A549 (cell line): ENCODE measurements around the gene CGN. TPM values are rescaled to one million over a fixed set of nuclear protein-coding genes. Genes with fewer than 3 reads are reported as not detected.

ENCODE experiments used
- ATAC-seq, 2 experiments: fragments of 200-7000 bp in 1 of 2; fragments of >200 bp in 1 of 2; cut with Nextera tagmentation in 1 of 2; cut with Tn5 transposase in 1 of 2; 3 replicates each; pipeline versions ENCODE4 v1.8.0 to v1.9.1; 2018 to 2020; ENCODE audit warnings: mild to moderate bottlenecking in 1 of 2, moderate library complexity in 1 of 2
- CTCF ChIA-PET: fragments of 300-600 bp; sonication (Branson Sonifier 250); formaldehyde crosslinking; extraction: SDS; loops from one replicate; lab custom pipeline; 2021; ENCODE audit warnings: antibody characterized with exemption, inconsistent platforms; lab: Yijun Ruan, JAX
- POLR2A ChIA-PET: fragments of 350-600 bp; formaldehyde crosslinking; extraction: SDS; loops from one replicate; lab custom pipeline; 2021; ENCODE audit warnings: antibody characterized with exemption, inconsistent platforms; lab: Yijun Ruan, JAX
- DNase-seq, 2 experiments: peaks; one replicate each; pipeline versions ENCODE4 v3.0.0 to v3.0.0-alpha.2; 2011 to 2016; ENCODE audit warnings: low read depth in 1 of 2, low spot score in 1 of 2
- FAIRE-seq: peaks from 2 replicates; lab custom pipeline; 2011; peaks lifted over from hg19 to GRCh38; lab: Jason Lieb, UNC
- H3K27ac ChIP-seq, 2 experiments: fragments of >200 bp; sonication (Bioruptor Twin); formaldehyde crosslinking; 3 replicates each; pipeline ENCODE4 v1.5.1; 2016 to 2017
- H3K4me1 ChIP-seq: fragments of >200 bp; sonication (Bioruptor Twin); formaldehyde crosslinking; 3 replicates; pipeline ENCODE4 v1.6.1; 2016
- H3K4me2 ChIP-seq: fragments of >200 bp; sonication (Bioruptor Twin); formaldehyde crosslinking; 3 replicates; pipeline ENCODE4 v1.6.1; 2016
- H3K4me3 ChIP-seq: fragments of >200 bp; sonication (Bioruptor Twin); formaldehyde crosslinking; 3 replicates; pipeline ENCODE4 v1.5.1; 2016
- H3K9me3 ChIP-seq: fragments of >200 bp; sonication (Bioruptor Twin); formaldehyde crosslinking; 3 replicates; pipeline ENCODE4 v1.6.1; 2016
- BHLHE40 ChIP-seq: IDR thresholded peaks from 2 replicates; pipeline ENCODE4 v1.6.1; 2012; ENCODE audit warnings: low read depth, low read length, inconsistent platforms
- CBX8 ChIP-seq: fragments of 200-600 bp; sonication (generic); IDR thresholded peaks from 2 replicates; pipeline ENCODE4 v1.6.1; 2016
- EHMT2 ChIP-seq: fragments of 200-600 bp; sonication (generic); IDR thresholded peaks from 2 replicates; pipeline ENCODE4 v1.6.1; 2016; ENCODE audit warnings: antibody characterized with exemption, low read depth, mild to moderate bottlenecking, moderate library complexity
- EP300 ChIP-seq, 2 experiments: fragments of >200 bp; sonication (Bioruptor Twin); formaldehyde crosslinking; IDR thresholded peaks; 2 replicates in 1 of 2; 3 replicates in 1 of 2; pipeline ENCODE4 v1.6.1; 2016 to 2017
- FOSB ChIP-seq: fragments of 250-450 bp; sonication (Bioruptor Pico); IDR thresholded peaks from 2 replicates; pipeline ENCODE4 v1.5.0; 2020; ENCODE audit warnings: mild to moderate bottlenecking, moderate library complexity
- FOSL2 ChIP-seq, 2 experiments: fragments of 450-650 bp in 1 of 2; fragments of >200 bp in 1 of 2; sonication (Bioruptor Twin) in 1 of 2; formaldehyde crosslinking; IDR thresholded peaks; 2 replicates each; pipeline versions ENCODE4 v1.5.0 to v1.6.1; 2016 to 2020; ENCODE audit warnings: mild to moderate bottlenecking in 1 of 2, moderate library complexity in 1 of 2
- HEYL ChIP-seq: fragments of 250-450 bp; sonication (Bioruptor Pico); IDR thresholded peaks from 2 replicates; pipeline ENCODE4 v1.8.0; 2021; ENCODE audit warnings: mild to moderate bottlenecking, moderate library complexity
- JUN ChIP-seq, 2 experiments: fragments of >200 bp; sonication (Bioruptor Twin); formaldehyde crosslinking; IDR thresholded peaks; 2 replicates in 1 of 2; 3 replicates in 1 of 2; pipeline ENCODE4 v1.6.1; 2016 to 2017
- MAFK ChIP-seq: fragments of 450-650 bp; IDR thresholded peaks from 2 replicates; pipeline ENCODE4 v1.6.1; 2014; ENCODE audit not compliant: partially characterized antibody
- MAZ ChIP-seq: fragments of 150-350 bp; IDR thresholded peaks from 2 replicates; pipeline ENCODE4 v1.6.1; 2014; ENCODE audit warnings: antibody characterized with exemption, low read depth, low read length, borderline replicate concordance
- NFE2L2 ChIP-seq: fragments of 150-350 bp; conservative IDR thresholded peaks from 2 replicates; pipeline ENCODE4 v1.6.1; 2014; ENCODE audit warnings: low read length
- NPAS2 ChIP-seq: fragments of 250-450 bp; sonication (Bioruptor Pico); IDR thresholded peaks from 2 replicates; pipeline ENCODE4 v1.8.0; 2022; ENCODE audit warnings: mild to moderate bottlenecking, moderate library complexity, borderline replicate concordance
- RARB ChIP-seq: fragments of 250-450 bp; sonication (Bioruptor Pico); IDR thresholded peaks from 2 replicates; pipeline ENCODE4 v1.8.0; 2021; ENCODE audit warnings: mild to moderate bottlenecking, moderate library complexity
- RNF2 ChIP-seq: fragments of 200-600 bp; sonication (generic); IDR thresholded peaks from 2 replicates; pipeline ENCODE4 v1.6.1; 2016; ENCODE audit warnings: low read depth, mild to moderate bottlenecking, antibody characterized with exemption, moderate library complexity, borderline replicate concordance
- SMC3 ChIP-seq: fragments of >200 bp; sonication (Bioruptor Twin); formaldehyde crosslinking; IDR thresholded peaks from 3 replicates; pipeline ENCODE4 v1.6.1; 2018; ENCODE audit warnings: inconsistent platforms
- TFCP2L1 ChIP-seq: fragments of 250-450 bp; sonication (Bioruptor Pico); IDR thresholded peaks from 2 replicates; pipeline ENCODE4 v1.5.0; 2021; ENCODE audit warnings: mild to moderate bottlenecking
- ZNF302 ChIP-seq: fragments of 250-450 bp; sonication (Bioruptor Pico); IDR thresholded peaks from 2 replicates; pipeline ENCODE4 v1.9.0; 2021; ENCODE audit warnings: inconsistent platforms, mild to moderate bottlenecking, moderate library complexity
- ZSCAN20 ChIP-seq: fragments of 250-450 bp; sonication (Bioruptor Pico); IDR thresholded peaks from 2 replicates; pipeline ENCODE4 v1.8.0; 2022; ENCODE audit warnings: mild to moderate bottlenecking, moderate library complexity
- WGBS: methylation state at CpG from one replicate; pipeline ENCODE4 v1.1.6; 2017; ENCODE audit errors: missing lambda C conversion rate; 5-methylcytosine and 5-hydroxymethylcytosine counted together
- polyA plus RNA-seq, 4 experiments: library from polyadenylated mRNA; depleted of rRNA in 3 of 4; stranded (reverse); fragments of >200 nt; fragmentation: RNase III in 1 of 4; extraction: RNeasy Plus Mini Kit Qiagen cat#74134 plus additional on column Dnase treatment in 1 of 4; gene quantifications; 2 replicates in 3 of 4; 3 replicates in 1 of 4; pipeline ENCODE4 v1.2.3, GENCODE V29; 2011 to 2017
- TF ChIP-seq, protein P1 (sequence below): IDR thresholded peaks from 2 replicates; pipeline ENCODE4 v1.6.1; 2012; ENCODE audit warnings: low read depth, borderline replicate concordance
- TF ChIP-seq, protein P2 (sequence below): fragments of 150-350 bp; IDR thresholded peaks from 2 replicates; pipeline ENCODE4 v1.6.1; 2014; ENCODE audit warnings: low read depth, mild to moderate bottlenecking, low read length

Gene CGN
- polyA plus RNA-seq, 2 of the 4 experiments (the other 2 are of a cell fraction), result 1.8 to 2.3 TPM

DNA sequence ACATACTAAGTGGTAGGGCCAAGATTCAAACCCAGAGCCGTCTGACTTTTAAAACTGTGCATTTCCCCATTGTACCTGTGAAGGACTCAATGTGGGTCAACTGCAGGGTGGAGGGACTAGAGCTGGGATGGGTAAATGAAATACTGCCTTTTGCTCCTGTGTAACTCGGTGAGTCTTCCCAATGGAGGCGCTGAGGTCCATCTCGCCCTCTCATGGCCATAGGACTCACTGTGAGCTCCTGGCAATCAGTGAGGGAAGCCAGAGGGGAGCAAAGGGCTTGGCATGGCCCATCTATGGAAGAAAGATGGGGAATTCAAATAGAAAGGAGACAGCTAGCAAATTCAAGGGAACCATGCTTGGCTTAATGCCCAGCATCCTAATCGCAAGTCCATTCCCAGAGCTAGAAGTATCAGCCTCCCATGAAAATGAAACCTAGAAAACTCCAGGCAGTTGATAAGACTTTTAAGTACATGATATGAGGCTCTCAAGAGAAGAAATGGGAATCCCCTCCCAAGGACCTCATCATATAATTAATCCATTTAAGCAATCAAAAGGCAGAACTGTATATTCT lies 25.4 kb upstream of the CGN start:
- peak in 1 of 2 experiments; percentile 32 for DNase-seq
- no peaks in the 10 kb centered on the region for H3K4me1 ChIP-seq
- peak; percentile 56 to 67; a peak in 4 of 6 replicates for ATAC-seq
- peaks cover 11% of the 10 kb centered on the region for H3K9me3 ChIP-seq
- POLR2A ChIA-PET, result interaction anchor here (0.8 to 1.2 kb wide), 2 partner anchors 9 to 51 kb away, joined by 3 read pairs; no protein-coding TSS in a partner anchor
- TF ChIP-seq, protein P1, sequence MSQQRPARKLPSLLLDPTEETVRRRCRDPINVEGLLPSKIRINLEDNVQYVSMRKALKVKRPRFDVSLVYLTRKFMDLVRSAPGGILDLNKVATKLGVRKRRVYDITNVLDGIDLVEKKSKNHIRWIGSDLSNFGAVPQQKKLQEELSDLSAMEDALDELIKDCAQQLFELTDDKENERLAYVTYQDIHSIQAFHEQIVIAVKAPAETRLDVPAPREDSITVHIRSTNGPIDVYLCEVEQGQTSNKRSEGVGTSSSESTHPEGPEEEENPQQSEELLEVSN, result no peak
- no peak for TF ChIP-seq RARB (CRISPR knock-in tag)
- no peak for TF ChIP-seq HEYL (CRISPR knock-in tag)
- TF ChIP-seq, protein P2, sequence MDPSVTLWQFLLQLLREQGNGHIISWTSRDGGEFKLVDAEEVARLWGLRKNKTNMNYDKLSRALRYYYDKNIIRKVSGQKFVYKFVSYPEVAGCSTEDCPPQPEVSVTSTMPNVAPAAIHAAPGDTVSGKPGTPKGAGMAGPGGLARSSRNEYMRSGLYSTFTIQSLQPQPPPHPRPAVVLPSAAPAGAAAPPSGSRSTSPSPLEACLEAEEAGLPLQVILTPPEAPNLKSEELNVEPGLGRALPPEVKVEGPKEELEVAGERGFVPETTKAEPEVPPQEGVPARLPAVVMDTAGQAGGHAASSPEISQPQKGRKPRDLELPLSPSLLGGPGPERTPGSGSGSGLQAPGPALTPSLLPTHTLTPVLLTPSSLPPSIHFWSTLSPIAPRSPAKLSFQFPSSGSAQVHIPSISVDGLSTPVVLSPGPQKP, result no peak
- no peak for TF ChIP-seq EP300 (IDR thresholded peaks at IDR 0.05)
- TF ChIP-seq ZNF302 (CRISPR knock-in tag), result no peak
- TF ChIP-seq SMC3, result no peak
- TF ChIP-seq ZSCAN20 (CRISPR knock-in tag), result no peak
- TF ChIP-seq BHLHE40, result no peak
- no peak for TF ChIP-seq FOSB
- no peak for TF ChIP-seq MAFK
- TF ChIP-seq MAZ, result no peak
- TF ChIP-seq JUN (IDR thresholded peaks at IDR 0.05), result no peak
- no peak for TF ChIP-seq EHMT2
- TF ChIP-seq CBX8, result no peak
- TF ChIP-seq NPAS2 (CRISPR knock-in tag), result no peak
- no peak for TF ChIP-seq NFE2L2
- TF ChIP-seq, all 56 proteins: peak for 0
- no peak for FAIRE-seq
- H3K4me2 ChIP-seq, result no peak overlapping the region
- no peak overlapping the region for H3K27ac ChIP-seq
- no peak overlapping the region for H3K4me3 ChIP-seq
- CTCF ChIA-PET, result interaction anchor here (1.2 to 1.3 kb wide), 2 partner anchors 11 to 20 kb away, joined by 3 read pairs; no protein-coding TSS in a partner anchor
- 68% methylated on average over 5 of the region's 5 CpGs for WGBS

DNA sequence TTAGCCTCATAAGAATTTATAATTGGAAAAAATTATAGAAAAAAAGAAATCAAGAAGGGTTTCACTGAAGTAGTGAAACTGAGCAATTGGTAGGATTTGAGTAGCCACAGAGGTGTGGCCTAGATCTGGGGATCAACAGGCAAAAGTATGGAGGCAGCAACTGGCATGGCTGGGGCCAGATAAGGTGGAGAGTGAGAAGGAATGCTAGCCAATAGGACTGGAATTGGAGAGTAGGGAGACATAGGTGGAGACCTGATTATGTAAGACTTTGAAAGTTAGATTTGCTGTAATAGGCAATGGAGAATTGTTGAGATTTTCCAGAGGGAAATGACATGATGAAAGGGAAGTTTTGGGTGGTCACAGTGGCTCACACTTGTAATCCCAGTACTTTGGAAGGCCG lies 24.6 kb upstream of the CGN start:
- no peak overlapping the region for H3K4me3 ChIP-seq
- TF ChIP-seq RNF2 (no peak), TFCP2L1 (CRISPR knock-in tag) (no peak)
- no peak overlapping the region for H3K4me2 ChIP-seq
- H3K27ac ChIP-seq, result no peak overlapping the region
- no peak for FAIRE-seq
- ChIA-PET POLR2A (no interaction called here), CTCF (no interaction called here)
- no peak for DNase-seq
- no peak for ATAC-seq
- H3K4me1 ChIP-seq, result no peaks in the 10 kb centered on the region
- peaks cover 10% of the 10 kb centered on the region for H3K9me3 ChIP-seq
- WGBS, result 73% methylated on average over 1 of the region's 1 CpG

DNA sequence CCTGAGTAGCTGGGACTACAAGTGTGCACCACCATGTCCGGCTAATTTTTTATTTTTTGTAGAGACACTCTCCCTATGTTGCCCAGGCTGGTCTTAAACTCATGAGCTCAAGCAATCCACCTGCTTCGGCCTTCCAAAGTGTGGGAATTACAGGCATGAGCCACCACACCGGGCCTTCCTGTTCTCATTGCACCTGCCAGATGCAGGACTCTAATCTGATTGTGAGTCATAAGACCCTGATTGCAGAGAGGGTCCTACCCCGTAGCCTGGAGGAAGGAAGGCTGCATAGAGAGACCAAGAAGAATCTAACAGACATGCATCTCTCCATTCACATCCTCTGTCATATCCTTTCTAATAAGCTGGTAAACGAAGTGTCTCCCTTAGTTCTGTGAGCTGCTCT lies 19.5 kb upstream of the CGN start:
- H3K4me2 ChIP-seq, result no peak overlapping the region
- FAIRE-seq (no peak), ATAC-seq (no peak), DNase-seq (no peak)
- H3K4me3 ChIP-seq, result no peak overlapping the region
- H3K27ac ChIP-seq, result no peak overlapping the region
- TF ChIP-seq FOSL2 (IDR thresholded peaks at IDR 0.05) (no peak), FOSL2 (CRISPR knock-in tag; IDR thresholded peaks at IDR 0.05) (no peak), TFCP2L1 (CRISPR knock-in tag) (no peak)
- ChIA-PET POLR2A (no interaction called here), CTCF (interaction anchor here (0.9 to 1.2 kb wide), 3 partner anchors 15 to 352 kb away, joined by 3 read pairs; no protein-coding TSS in a partner anchor)
- peaks cover 13% of the 10 kb centered on the region for H3K4me1 ChIP-seq
- no peaks in the 10 kb centered on the region for H3K9me3 ChIP-seq
- 80% methylated on average over 5 of the region's 5 CpGs for WGBS
